ENCODE data around the gene SSMEM1.
"Not testable (repeated sequence)": the region's sequence is repeated elsewhere in the genome, so short reads cannot be mapped to it uniquely, and the experiment has no call there.

Gene SSMEM1

GRCh38 chr7:130249626-130250025 lies 42.0 kb downstream of the SSMEM1 start:
- DNase-seq (ENCODE audit: low read depth in 3 of 3), result not testable (repeated sequence)

- DNase-seq (ENCODE audit: low read depth in 3 of 3), result no peak
Observed at GRCh38 chr7:130254555-130254954, 46.9 kb downstream of the SSMEM1 start.

- DNase-seq (ENCODE audit: low read depth in 3 of 3), result no peak
Observed at GRCh38 chr7:130256704-130257103, 49.0 kb downstream of the SSMEM1 start.

- DNase-seq (ENCODE audit: low read depth in 3 of 3), result no peak
Observed at GRCh38 chr7:130258494-130259078, 50.9 kb downstream of the SSMEM1 start.

GRCh38 chr7:130262448-130262847 lies 54.8 kb downstream of the SSMEM1 start:
- no peak for DNase-seq (ENCODE audit: low read depth in 3 of 3)

- DNase-seq (ENCODE audit: low read depth in 3 of 3), result no peak
Observed at GRCh38 chr7:130263130-130263529, 55.5 kb downstream of the SSMEM1 start.
